ENCODE measurements around the gene PCDH15. TPM values are rescaled to one million over a fixed set of nuclear protein-coding genes. Genes with fewer than 3 reads are reported as not detected.

Gene PCDH15
- total RNA-seq, 4 donors from 2014 or later = not detected

DNA sequence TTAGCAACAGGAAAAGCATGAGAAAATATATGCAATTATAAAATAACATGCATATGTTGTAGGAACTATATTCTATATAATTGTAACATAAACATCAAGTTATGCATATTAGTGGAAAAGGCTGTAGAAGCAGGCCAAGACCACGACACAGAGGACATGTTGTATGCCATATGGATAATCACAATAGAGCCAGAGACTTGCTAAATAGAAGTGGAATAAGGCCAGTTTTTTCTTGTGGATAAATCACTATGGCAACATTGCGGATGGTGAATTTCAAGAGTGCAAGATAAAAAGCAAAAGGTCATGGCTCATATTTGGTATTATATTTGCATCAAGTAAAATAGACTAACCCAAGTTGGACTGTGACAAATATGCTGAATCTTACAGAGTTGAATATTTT is 93.0 kb downstream of the PCDH15 start:
- Histone ChIP-seq H3K27ac (no peak overlapping the region), H3K27me3 (no peaks in the 10 kb centered on the region), H3K4me1 (no peaks in the 10 kb centered on the region), H3K4me3 (no peak overlapping the region), H3K36me3 (no peaks in the 10 kb centered on the region), H3K9me3 (no peaks in the 10 kb centered on the region)
- no peak for DNase-seq
- no peak for ATAC-seq
- TF ChIP-seq POLR2A (IDR thresholded peaks at IDR 0.05) = no peak
- TF ChIP-seq, protein P1, sequence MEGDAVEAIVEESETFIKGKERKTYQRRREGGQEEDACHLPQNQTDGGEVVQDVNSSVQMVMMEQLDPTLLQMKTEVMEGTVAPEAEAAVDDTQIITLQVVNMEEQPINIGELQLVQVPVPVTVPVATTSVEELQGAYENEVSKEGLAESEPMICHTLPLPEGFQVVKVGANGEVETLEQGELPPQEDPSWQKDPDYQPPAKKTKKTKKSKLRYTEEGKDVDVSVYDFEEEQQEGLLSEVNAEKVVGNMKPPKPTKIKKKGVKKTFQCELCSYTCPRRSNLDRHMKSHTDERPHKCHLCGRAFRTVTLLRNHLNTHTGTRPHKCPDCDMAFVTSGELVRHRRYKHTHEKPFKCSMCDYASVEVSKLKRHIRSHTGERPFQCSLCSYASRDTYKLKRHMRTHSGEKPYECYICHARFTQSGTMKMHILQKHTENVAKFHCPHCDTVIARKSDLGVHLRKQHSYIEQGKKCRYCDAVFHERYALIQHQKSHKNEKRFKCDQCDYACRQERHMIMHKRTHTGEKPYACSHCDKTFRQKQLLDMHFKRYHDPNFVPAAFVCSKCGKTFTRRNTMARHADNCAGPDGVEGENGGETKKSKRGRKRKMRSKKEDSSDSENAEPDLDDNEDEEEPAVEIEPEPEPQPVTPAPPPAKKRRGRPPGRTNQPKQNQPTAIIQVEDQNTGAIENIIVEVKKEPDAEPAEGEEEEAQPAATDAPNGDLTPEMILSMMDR (IDR thresholded peaks at IDR 0.05 in 4 of 5, conservative IDR thresholded peaks at IDR 0.05 in 1 of 5) = no peak
- intact Hi-C loops (cut with DNase I; ENCODE audit: low total_unique reads) (no loop called here), in situ Hi-C loops (cut with MboI; ENCODE audit: low sequenced_read_pairs in 4 of 4) (no loop called here)

DNA sequence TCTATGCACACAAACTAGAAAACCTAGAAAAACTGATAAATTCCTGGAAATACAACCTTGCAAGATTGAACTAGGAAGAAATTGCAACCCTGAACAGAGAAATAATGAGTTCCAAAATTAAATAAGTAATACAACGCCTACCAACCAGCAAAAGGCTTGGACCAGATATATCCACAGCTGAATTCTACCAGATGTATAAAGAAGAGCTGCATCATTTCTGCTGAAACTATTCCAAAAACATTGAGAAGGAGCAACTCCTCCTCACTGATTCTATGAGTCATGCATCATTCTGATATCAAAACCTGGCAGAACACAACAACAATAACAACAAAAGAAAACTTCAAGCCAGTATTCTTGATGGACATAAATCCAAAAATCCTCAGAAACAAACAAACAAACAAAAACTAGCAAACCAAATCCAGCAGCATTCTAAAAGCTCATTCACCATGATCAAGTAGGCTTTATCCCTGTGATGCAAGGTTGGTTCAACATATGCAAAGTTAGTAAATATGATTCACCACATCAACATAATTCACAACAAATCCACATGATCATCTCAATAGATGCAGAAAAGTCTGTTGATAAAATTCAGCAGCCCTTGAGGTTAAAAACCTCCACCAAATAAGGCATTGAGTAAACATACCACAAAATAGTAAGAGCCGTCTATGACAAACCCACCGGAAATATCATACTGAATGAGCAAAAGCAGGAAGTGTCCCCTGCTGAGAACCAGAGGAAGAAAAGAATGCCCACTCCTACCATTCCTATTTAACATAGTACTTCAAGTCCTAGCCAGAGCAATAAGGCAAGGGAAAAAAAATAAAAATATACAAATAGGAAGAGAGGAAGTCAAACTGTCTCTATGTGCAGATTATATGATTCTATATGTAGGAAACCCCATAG is 98.2 kb downstream of the PCDH15 start:
- H3K27ac ChIP-seq = no peak overlapping the region
- no peaks in the 10 kb centered on the region for H3K9me3 ChIP-seq
- no peaks in the 10 kb centered on the region for H3K4me1 ChIP-seq
- H3K4me3 ChIP-seq = no peak overlapping the region
- in situ Hi-C loops (cut with MboI; ENCODE audit: low sequenced_read_pairs in 4 of 4) (no loop called here), intact Hi-C loops (cut with DNase I; ENCODE audit: low total_unique reads) (no loop called here)
- no peaks in the 10 kb centered on the region for H3K27me3 ChIP-seq
- TF ChIP-seq, protein P1 (IDR thresholded peaks at IDR 0.05 in 4 of 5, conservative IDR thresholded peaks at IDR 0.05 in 1 of 5) = no peak
- TF ChIP-seq POLR2A (IDR thresholded peaks at IDR 0.05) = no peak
- DNase-seq = no peak
- ATAC-seq = no peak
- no peaks in the 10 kb centered on the region for H3K36me3 ChIP-seq

DNA sequence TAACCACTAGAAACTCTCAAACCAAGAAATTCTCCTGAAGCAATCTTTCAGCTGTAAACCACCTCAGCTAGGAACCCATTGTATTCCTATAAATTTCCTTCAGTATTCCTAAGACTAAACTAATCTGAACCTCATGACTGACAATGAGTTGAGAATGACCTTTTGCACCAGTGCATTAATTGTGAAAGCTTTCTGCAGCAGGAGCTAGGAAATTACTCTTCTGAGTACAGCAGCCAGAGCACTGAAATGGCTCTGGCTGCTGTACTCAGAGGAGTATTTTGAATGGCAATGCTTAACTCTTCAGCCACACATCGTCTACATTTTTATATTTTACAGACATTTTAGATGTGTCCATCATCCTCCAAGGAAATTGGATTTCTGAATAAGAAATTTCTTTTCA is 109.7 kb downstream of the PCDH15 start:
- no peak for DNase-seq
- no peaks in the 10 kb centered on the region for H3K36me3 ChIP-seq
- TF ChIP-seq POLR2A (IDR thresholded peaks at IDR 0.05) = no peak
- TF ChIP-seq, protein P1 (IDR thresholded peaks at IDR 0.05 in 4 of 5, conservative IDR thresholded peaks at IDR 0.05 in 1 of 5) = no peak
- in situ Hi-C loops (cut with MboI; ENCODE audit: low sequenced_read_pairs in 4 of 4) (no loop called here), intact Hi-C loops (cut with DNase I; ENCODE audit: low total_unique reads) (no loop called here)
- ATAC-seq = no peak
- no peak overlapping the region for H3K4me3 ChIP-seq
- H3K27ac ChIP-seq = no peak overlapping the region
- no peaks in the 10 kb centered on the region for H3K9me3 ChIP-seq
- no peaks in the 10 kb centered on the region for H3K27me3 ChIP-seq
- H3K4me1 ChIP-seq = no peaks in the 10 kb centered on the region

DNA sequence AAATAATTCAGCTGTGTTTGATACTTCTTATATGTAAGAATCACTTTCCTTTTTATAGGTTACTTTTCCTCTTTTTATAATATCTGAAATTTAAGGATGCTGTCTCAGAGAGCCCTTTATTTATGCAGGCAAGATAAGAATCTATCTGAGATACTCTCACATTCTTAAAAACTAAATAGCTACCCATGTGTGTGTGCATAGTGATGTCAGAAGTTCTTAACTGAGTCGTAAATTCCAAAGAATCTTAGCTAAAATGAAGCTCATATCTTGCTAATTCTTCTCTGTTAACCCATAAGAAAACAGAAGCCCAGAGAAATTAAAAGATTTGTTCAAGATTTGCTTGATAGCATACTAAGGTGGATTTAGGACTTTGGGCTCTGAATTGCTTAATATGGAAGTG is 118.5 kb downstream of the PCDH15 start:
- in situ Hi-C loops (cut with MboI; ENCODE audit: low sequenced_read_pairs in 4 of 4) = no loop called here
- no peak for DNase-seq

More for the DNA sequence above, 118.5 kb downstream of the PCDH15 start:
- no peak for TF ChIP-seq POLR2A (IDR thresholded peaks at IDR 0.05)
- TF ChIP-seq, protein P1 (IDR thresholded peaks at IDR 0.05 in 4 of 5, conservative IDR thresholded peaks at IDR 0.05 in 1 of 5) = no peak
- no peaks in the 10 kb centered on the region for H3K27me3 ChIP-seq
- ATAC-seq = no peak
- intact Hi-C loops (cut with DNase I; ENCODE audit: low total_unique reads) = no loop called here
- no peaks in the 10 kb centered on the region for H3K36me3 ChIP-seq
- H3K27ac ChIP-seq = no peak overlapping the region
- H3K9me3 ChIP-seq = no peaks in the 10 kb centered on the region
- no peaks in the 10 kb centered on the region for H3K4me1 ChIP-seq
- H3K4me3 ChIP-seq = no peak overlapping the region
